ENCODE measurements around the gene SLC25A47.
A peak's percentile ranks its signal among the peaks of the same experiment; 100 is the strongest.

SLC25A47 gene

GRCh38 chr14:100298551-100299237 is 24.4 kb upstream of the SLC25A47 start:
- CTCF ChIA-PET = interaction anchor here (1.2 to 9.7 kb wide), 4 partner anchors 10 to 52 kb away, joined by 3 to 121 read pairs (median 4); no protein-coding TSS in a partner anchor
- TF ChIP-seq CTCF (IDR thresholded peaks at IDR 0.05; ENCODE audit: control extremely low read depth, extremely low read depth, low read depth, missing control alignments) = no peak
- DNase-seq (ENCODE audit: extremely low spot score) = no peak
- POLR2A ChIA-PET = no interaction called here

- TF ChIP-seq CTCF (IDR thresholded peaks at IDR 0.05; ENCODE audit: control extremely low read depth, extremely low read depth, low read depth, missing control alignments) = no peak
Observed at GRCh38 chr14:100299238-100299560, 23.9 kb upstream of the SLC25A47 start.

GRCh38 chr14:100302616-100303015 is 20.5 kb upstream of the SLC25A47 start:
- CTCF ChIA-PET = interaction anchor here (0.8 to 3.9 kb wide), 22 partner anchors 8 to 203 kb away, joined by 3 to 16 read pairs (median 4); a partner anchor contains a TSS
- POLR2A ChIA-PET = no interaction called here
- no peak for DNase-seq (ENCODE audit: extremely low spot score)
- TF ChIP-seq CTCF (IDR thresholded peaks at IDR 0.05; ENCODE audit: control extremely low read depth, extremely low read depth, low read depth, missing control alignments) = no peak

More at GRCh38 chr14:100299238-100299560, 23.9 kb upstream of the SLC25A47 start:
- no peak for DNase-seq (ENCODE audit: extremely low spot score)
- CTCF ChIA-PET = interaction anchor here (9.7 kb wide), 1 partner anchor 14 kb away, joined by 121 read pairs; no protein-coding TSS in a partner anchor
- POLR2A ChIA-PET = no interaction called here

GRCh38 chr14:100303179-100303578 is 20.0 kb upstream of the SLC25A47 start:
- DNase-seq (ENCODE audit: extremely low spot score) = peak; percentile 54
- peak; percentile 59 for TF ChIP-seq CTCF (IDR thresholded peaks at IDR 0.05; ENCODE audit: control extremely low read depth, extremely low read depth, low read depth, missing control alignments)
- ChIA-PET CTCF (interaction anchor here (0.8 to 3.9 kb wide), 21 partner anchors 8 to 203 kb away, joined by 3 to 16 read pairs (median 4); a partner anchor contains a TSS), POLR2A (no interaction called here)

GRCh38 chr14:100303925-100304324 is 19.2 kb upstream of the SLC25A47 start:
- CTCF ChIA-PET = interaction anchor here (1.0 to 3.9 kb wide), 8 partner anchors 10 to 74 kb away, joined by 3 to 16 read pairs (median 6); no protein-coding TSS in a partner anchor
- POLR2A ChIA-PET = no interaction called here
- DNase-seq (ENCODE audit: extremely low spot score) = no peak
- TF ChIP-seq CTCF (IDR thresholded peaks at IDR 0.05; ENCODE audit: control extremely low read depth, extremely low read depth, low read depth, missing control alignments) = no peak

- POLR2A ChIA-PET = no interaction called here
- CTCF ChIA-PET = interaction anchor here (1.0 to 3.9 kb wide), 4 partner anchors 11 to 27 kb away, joined by 3 to 16 read pairs (median 4); no protein-coding TSS in a partner anchor
- no peak for TF ChIP-seq CTCF (IDR thresholded peaks at IDR 0.05; ENCODE audit: control extremely low read depth, extremely low read depth, low read depth, missing control alignments)
Observed at GRCh38 chr14:100304825-100305323, 18.3 kb upstream of the SLC25A47 start.

More at GRCh38 chr14:100304825-100305323, 18.3 kb upstream of the SLC25A47 start:
- no peak for DNase-seq (ENCODE audit: extremely low spot score)

Data from GM10248 (cell line).